Small intestine (tissue), 16 donors: ENCODE results near the gene MINDY4. TPM values are rescaled to one million over a fixed set of nuclear protein-coding genes. Genes with fewer than 3 reads are reported as not detected.
A peak's percentile ranks its signal among the peaks of the same experiment; 100 is the strongest.

ENCODE experiments used
- DNase-seq, 2 donors: peaks; one replicate each; pipeline versions ENCODE4 v3.0.0 to v3.0.0-alpha.2; 2013
- FAIRE-seq: peaks from 2 replicates; lab custom pipeline; 2012; peaks lifted over from hg19 to GRCh38; lab: Jason Lieb, UNC
- H3K27ac ChIP-seq, 3 donors: one replicate each; pipeline ENCODE4 v1.5.1; 2013; ENCODE audit warnings: low read length in 2 of 3, mild to moderate bottlenecking in 2 of 3, control low read depth in 1 of 3, inconsistent platforms in 1 of 3, low read depth in 1 of 3, moderate library complexity in 1 of 3
- H3K27me3 ChIP-seq, 3 donors: one replicate each; pipeline ENCODE4 v1.6.1; 2013; ENCODE audit warnings: low read length in 3 of 3, inconsistent platforms in 1 of 3; ENCODE audit not compliant: control insufficient read depth in 3 of 3, insufficient read depth in 3 of 3
- H3K36me3 ChIP-seq, 3 donors: one replicate each; pipeline ENCODE4 v1.6.1; 2013; ENCODE audit warnings: low read length in 3 of 3, inconsistent platforms in 1 of 3, low read depth in 1 of 3, mild to moderate bottlenecking in 1 of 3, moderate library complexity in 1 of 3; ENCODE audit not compliant: control insufficient read depth in 3 of 3, insufficient read depth in 2 of 3
- H3K4me1 ChIP-seq, 3 donors: one replicate each; pipeline ENCODE4 v1.6.1; 2013; ENCODE audit warnings: low read length in 2 of 3, inconsistent platforms in 1 of 3, low read depth in 1 of 3, mild to moderate bottlenecking in 1 of 3, moderate library complexity in 1 of 3; ENCODE audit not compliant: control insufficient read depth in 3 of 3, insufficient read depth in 2 of 3
- H3K4me3 ChIP-seq, 3 donors: one replicate each; pipeline ENCODE4 v1.5.1; 2013; ENCODE audit warnings: low read length in 3 of 3, control low read depth in 1 of 3, inconsistent platforms in 1 of 3, low read depth in 1 of 3, mild to moderate bottlenecking in 1 of 3, moderate library complexity in 1 of 3
- H3K9me3 ChIP-seq, 2 donors: one replicate each; pipeline ENCODE4 v1.6.1; 2013; ENCODE audit warnings: low read depth in 1 of 2, low read length in 1 of 2; ENCODE audit not compliant: control insufficient read depth in 2 of 2, insufficient read depth in 1 of 2
- whole genome bisulfite sequencing, 3 donors: extraction: QIAGEN DNeasy Blood & Tissue Kit; methylation state at CpG; one replicate each; pipeline ENCODE4 v1.1.7; 2013; 5-methylcytosine and 5-hydroxymethylcytosine counted together
- long read RNA-seq, 10 donors: transcript quantifications; one replicate each; lab custom pipeline, GENCODE V29; 2026
- polyA plus RNA-seq, 4 donors: library from polyadenylated mRNA; stranded (reverse) in 3 of 4; unstranded in 1 of 4; fragments of 200-250 nt in 3 of 4; fragments of 120-200 nt in 1 of 4; gene quantifications; one replicate each; pipeline versions ENCODE4 v1.2.1 to v1.2.3, GENCODE V29; 2013
- donor health status: healthy with polysubstance abuse.
- donor health status: control.
- donor health status: control.
- donor health status: Bipolar disorder and iron deficiency.
- donor health status: healthy.

The MINDY4 gene
- 1 to 10 TPM in 2 of 4 donors, under 1 TPM in 2; 0.22 to 6.5 (median 1.9) TPM for polyA plus RNA-seq
- long read RNA-seq, donor 1, partial matches to known transcripts: 0 of 1 reads
- long read RNA-seq, donor 1, other reads (novel, unspliced or antisense): 0 of 1 reads
- long read RNA-seq, donor 2, partial matches to known transcripts: 0 of 1 reads
- long read RNA-seq, donor 2, other reads (novel, unspliced or antisense): 0 of 1 reads
- long read RNA-seq, donor 3: 0 reads
- long read RNA-seq, donor 4: 0 reads
- long read RNA-seq, donor 5: 0 reads
- long read RNA-seq, donor 6: 0 reads
- long read RNA-seq, donor 7: 0 reads
- long read RNA-seq, donor 8: 0 reads
- long read RNA-seq, donor 9: 0 reads
- long read RNA-seq, donor 10: 0 reads

DNA sequence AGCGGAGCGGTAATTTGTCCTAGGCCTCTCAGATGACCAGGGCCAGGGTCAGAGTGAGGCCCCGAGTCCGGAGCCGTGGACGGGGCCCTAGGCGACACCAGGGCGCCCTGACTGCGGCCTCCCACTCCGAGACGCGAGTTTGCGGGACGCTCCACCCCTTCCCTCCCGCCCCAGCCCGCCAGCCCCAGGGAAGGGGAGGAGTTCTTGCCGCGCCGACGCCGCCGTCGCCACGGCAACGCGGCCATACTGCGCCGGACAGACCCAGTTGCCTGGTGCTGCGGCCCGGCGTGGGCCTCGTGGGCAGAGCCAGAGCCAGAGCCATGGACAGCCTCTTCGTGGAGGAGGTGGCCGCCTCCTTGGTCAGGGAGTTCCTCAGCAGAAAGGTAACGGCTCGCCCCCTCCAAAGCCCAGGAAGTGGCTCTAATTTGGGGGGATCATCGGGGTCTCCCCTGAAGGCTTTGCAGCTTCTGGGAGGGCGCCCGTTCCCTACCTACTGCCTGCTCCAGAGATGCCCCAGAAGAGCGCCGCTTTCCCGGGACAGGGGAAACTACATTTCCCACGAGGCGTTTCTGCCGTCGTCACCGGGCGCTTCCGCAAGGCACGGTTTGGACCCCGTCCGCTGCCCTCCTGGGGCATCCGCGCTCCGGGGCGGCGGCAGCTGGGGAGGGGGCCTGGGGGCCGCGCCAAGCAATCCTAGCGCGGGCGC lies at the start of gene MINDY4:
Gene MINDY4 (plus strand): TSS at position 244 of the 706 bp plus-strand sequence. CDS start 77 bp downstream, at position 321.
- H3K36me3 ChIP-seq: no peaks in the 10 kb centered on the region
- 1 to 2% (median 1%) methylated on average over 54 to 62 of the region's 62 CpGs for WGBS, 3 donors
- peak; percentile 76 to 88 for DNase-seq
- peak within 1 kb of the TSS; percentile 82 to 87 (median 86) for H3K4me3 ChIP-seq
- peaks cover 3 to 26% (median 7%) of the 10 kb centered on the region in 3 donors for H3K4me1 ChIP-seq
- no peaks in the 10 kb centered on the region for H3K9me3 ChIP-seq
- no peak for FAIRE-seq
- H3K27me3 ChIP-seq: no peaks in the 10 kb centered on the region
- H3K27ac ChIP-seq: peak within 1 kb of the TSS; percentile 73 to 81 (median 75)

DNA sequence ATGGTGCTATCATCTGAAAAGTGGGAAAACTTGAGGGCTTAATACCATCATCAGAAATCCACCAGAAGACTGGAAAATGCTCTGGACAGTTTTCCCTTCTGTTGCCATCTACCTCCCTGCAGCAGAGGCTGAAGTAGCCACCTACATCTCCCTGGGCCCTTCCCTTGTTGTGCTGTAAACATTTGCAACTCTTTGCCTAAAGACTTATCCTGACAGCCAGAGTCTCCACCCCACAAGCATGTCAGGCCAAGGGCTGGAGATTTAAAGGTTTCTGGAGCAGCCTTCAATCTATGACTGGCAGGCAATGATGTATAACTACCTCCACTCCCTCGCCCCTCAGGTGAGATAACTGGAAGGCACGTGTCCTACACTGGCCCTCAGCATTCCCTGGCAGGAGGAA lies 49.0 kb upstream of the MINDY4 start:
- Histone ChIP-seq H3K27me3 (peaks cover 0 to 9% (median 0%) of the 10 kb centered on the region in 3 donors), H3K9me3 (peaks cover 2 to 37% of the 10 kb centered on the region in 2 donors), H3K36me3 (no peaks in the 10 kb centered on the region), H3K27ac (no peak overlapping the region), H3K4me1 (no peaks in the 10 kb centered on the region), H3K4me3 (no peak overlapping the region)
- 50 to 68% (median 61%) methylated on average over 2 of the region's 2 CpGs for WGBS, 3 donors
- DNase-seq (no peak), FAIRE-seq (no peak)

DNA sequence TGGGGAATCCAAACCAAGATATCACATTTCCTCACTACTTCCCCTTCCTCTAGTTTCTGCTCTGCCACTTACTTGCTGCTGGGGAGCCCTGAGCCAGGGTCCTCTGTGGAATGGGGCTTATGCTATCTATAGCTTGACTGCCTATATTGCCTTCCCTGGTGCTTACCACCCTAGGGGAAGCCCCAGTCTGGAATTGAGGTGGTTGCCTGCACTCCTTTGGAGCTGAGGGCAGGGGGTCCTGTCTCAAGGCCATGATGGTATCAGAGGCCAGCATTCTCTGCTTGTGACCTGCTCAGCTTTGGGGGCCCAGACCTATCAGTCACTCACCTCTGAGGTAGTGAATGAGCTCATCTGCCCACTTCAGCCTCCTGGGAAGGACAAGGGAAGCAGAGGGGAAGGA lies 48.5 kb upstream of the MINDY4 start:
- H3K4me3 ChIP-seq: no peak overlapping the region
- no peaks in the 10 kb centered on the region for H3K36me3 ChIP-seq
- DNase-seq (no peak), FAIRE-seq (no peak)
- peaks cover 0 to 9% (median 0%) of the 10 kb centered on the region in 3 donors for H3K27me3 ChIP-seq
- H3K27ac ChIP-seq: no peak overlapping the region
- peaks cover 2 to 33% of the 10 kb centered on the region in 2 donors for H3K9me3 ChIP-seq
- H3K4me1 ChIP-seq: no peaks in the 10 kb centered on the region

DNA sequence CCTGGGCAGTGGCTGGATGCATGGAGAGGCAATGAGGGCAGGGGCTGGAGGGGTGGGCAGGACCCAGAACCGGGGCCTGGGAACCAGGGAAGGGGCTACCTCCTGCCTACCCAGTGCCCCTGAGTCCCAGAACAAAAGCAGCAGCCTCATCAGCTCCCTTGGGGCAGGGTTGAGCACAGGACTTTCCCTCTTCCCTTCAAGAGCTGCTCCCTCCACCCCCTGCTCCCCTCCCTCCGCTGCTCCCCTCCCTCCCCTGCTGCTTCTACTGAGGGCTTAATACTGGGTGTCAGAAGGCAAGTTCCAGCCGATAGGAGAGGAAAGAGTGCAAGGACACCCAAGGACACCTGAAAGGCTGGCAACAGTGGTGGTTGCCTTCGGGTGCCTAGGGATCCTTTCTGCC lies 47.4 kb upstream of the MINDY4 start:
- H3K27me3 ChIP-seq: peaks cover 0 to 9% (median 0%) of the 10 kb centered on the region in 3 donors
- no peaks in the 10 kb centered on the region for H3K36me3 ChIP-seq
- FAIRE-seq: no peak
- WGBS, 3 donors: 59 to 72% (median 69%) methylated on average over 4 of the region's 4 CpGs
- H3K4me1 ChIP-seq: no peaks in the 10 kb centered on the region
- no peak overlapping the region for H3K4me3 ChIP-seq
- H3K27ac ChIP-seq: no peak overlapping the region
- peaks cover 0 to 24% of the 10 kb centered on the region in 2 donors for H3K9me3 ChIP-seq
- no peak for DNase-seq

DNA sequence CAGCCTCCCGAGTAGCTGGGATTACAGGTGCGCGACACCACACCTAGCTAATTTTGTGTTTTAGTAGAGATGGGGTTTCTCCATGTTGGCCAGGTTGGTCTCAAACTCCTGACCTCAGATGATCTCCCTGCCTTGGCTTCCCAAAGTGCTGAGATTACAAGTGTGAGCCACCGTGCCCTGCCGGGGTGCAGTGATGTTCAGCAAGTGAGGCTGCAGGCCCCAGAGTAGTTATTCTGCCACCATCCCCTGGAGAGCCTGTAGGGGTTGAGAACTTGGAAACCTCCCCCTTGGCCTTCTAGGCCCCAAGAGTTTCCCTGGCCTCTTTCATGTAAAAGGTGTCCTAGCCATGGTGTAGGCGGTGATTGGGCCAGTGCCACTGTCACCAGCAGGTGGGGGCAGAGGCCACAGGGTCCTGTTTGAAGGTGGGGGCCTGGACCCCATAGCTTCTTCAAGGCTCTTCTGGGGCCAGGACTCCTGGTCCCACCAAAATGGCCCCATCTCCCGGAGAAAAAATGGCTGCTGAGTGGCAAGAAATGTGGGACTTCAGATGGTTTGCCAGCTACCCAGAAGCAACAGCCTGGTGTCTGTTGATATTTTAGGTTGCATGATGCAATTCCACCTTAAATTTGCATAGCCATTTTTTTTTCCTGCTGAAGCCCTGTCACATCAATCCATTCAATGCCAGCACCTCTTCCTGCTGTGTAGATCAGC lies 44.8 kb upstream of the MINDY4 start:
- H3K4me3 ChIP-seq: no peak overlapping the region
- FAIRE-seq (no peak), DNase-seq (no peak)
- H3K27ac ChIP-seq: no peak overlapping the region
- peaks cover 0 to 14% (median 2%) of the 10 kb centered on the region in 3 donors for H3K27me3 ChIP-seq
- 95 to 99% (median 97%) methylated on average over 7 of the region's 7 CpGs for WGBS, 3 donors
- no peaks in the 10 kb centered on the region for H3K4me1 ChIP-seq
- no peaks in the 10 kb centered on the region for H3K36me3 ChIP-seq
- H3K9me3 ChIP-seq: peaks cover 0 to 3% of the 10 kb centered on the region in 2 donors

DNA sequence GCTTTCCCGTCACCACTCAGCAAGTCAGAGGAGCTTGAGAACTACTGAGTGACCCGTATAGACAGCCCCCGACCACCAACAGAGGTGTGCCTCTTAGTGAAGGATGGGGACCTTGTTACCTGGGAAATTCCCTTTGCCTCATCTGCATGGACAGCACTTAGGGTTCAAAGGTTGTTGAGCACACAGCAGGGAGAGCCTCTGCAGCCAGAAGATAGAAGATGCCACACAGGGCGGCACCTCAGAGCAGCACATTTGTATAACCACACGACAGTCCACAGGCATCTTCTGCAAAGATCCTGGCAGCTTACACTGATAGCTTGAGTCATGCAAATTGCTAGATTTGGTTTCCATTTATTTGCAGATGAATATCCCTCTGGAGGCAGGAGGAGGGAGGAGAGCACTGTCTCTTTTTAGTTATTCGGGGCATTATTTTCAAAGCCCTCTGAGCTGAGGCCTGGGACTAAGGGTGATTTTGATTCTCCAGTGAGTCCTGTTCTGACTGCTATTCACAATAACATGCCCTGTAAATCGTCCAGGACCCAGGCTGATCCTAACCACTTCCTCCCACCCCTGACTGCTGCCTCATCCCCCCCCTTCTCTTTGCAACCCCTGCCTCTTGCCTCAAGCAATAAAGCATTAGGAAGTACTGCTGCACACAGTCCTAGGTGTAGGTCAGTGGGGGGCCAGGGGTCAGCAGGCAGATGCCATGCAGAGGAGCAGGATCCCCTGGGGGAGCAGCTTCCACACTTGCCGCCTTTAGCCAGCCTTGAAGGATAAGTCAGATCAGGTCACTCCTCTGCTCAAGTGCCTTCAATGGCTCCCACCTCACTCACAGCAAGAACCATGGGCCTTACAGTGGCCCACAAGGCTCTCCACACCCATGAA lies 43.9 kb upstream of the MINDY4 start:
- peak; percentile 25 to 40 for DNase-seq
- Histone ChIP-seq H3K9me3 (peaks cover 0 to 3% of the 10 kb centered on the region in 2 donors), H3K27ac (peak overlapping the region in 1 of 3 donors; percentile 11), H3K4me1 (no peaks in the 10 kb centered on the region), H3K27me3 (peaks cover 0 to 10% (median 2%) of the 10 kb centered on the region in 3 donors), H3K4me3 (no peak overlapping the region), H3K36me3 (no peaks in the 10 kb centered on the region)
- WGBS, 3 donors: 48 to 50% (median 48%) methylated on average over 8 of the region's 8 CpGs
- FAIRE-seq: no peak

DNA sequence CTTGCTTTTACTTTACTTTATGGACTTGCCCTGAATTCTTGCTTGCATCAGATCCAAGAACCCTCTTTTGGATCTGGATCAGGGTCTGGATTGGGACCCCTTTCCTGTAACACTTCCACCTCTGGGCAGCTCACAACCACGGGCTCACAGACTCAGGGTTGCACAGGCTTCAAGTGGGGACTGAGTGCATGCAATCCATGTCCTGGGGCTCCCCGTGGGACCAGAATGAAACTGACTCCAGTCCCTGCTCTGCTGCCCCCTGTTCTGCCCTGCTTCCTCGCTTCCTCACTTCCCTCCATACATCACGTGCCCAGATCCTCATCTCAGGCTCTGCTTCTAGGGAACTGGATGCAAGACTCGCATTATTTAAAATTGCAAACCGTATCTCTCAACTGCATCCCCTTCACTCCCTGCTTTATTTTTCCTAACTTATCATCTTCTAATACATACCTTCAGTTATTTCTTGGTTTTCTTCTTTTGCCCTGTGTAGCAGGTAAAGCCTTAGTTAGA lies 42.6 kb upstream of the MINDY4 start:
- Histone ChIP-seq H3K4me3 (no peak overlapping the region), H3K27me3 (peaks cover 0 to 10% (median 2%) of the 10 kb centered on the region in 3 donors), H3K36me3 (no peaks in the 10 kb centered on the region), H3K4me1 (no peaks in the 10 kb centered on the region), H3K9me3 (no peaks in the 10 kb centered on the region), H3K27ac (no peak overlapping the region)
- FAIRE-seq (no peak), DNase-seq (no peak)
- WGBS, 3 donors: 70 to 75% (median 72%) methylated on average over 6 of the region's 6 CpGs
